Stimulated activated CD8-positive, alpha-beta memory T cell treated with anti-CD3 and anti-CD28 coated beads, Interleukin-15, amount 100 ng/mL, for 1 hour (primary cell): ENCODE data around the gene DRAXIN.

Experiments used
- DNase-seq: peaks from one replicate; pipeline ENCODE4 v3.0.0-alpha.2; 2020; ENCODE audit warnings: low read depth

The DRAXIN gene

GRCh38 chr1:11738783-11739182, 47.3 kb downstream of the DRAXIN start:
- DNase-seq: no peak

- DNase-seq: no peak
These were observed 49.0 kb downstream of the DRAXIN start for GRCh38 chr1:11740258-11741192.

- DNase-seq: no peak
These were observed 50.0 kb downstream of the DRAXIN start for GRCh38 chr1:11741482-11741881.

- DNase-seq: no peak
These were observed 50.5 kb downstream of the DRAXIN start for GRCh38 chr1:11741919-11742558.

GRCh38 chr1:11744287-11744686, 52.8 kb downstream of the DRAXIN start:
- DNase-seq: no peak

GRCh38 chr1:11746092-11746491, 54.6 kb downstream of the DRAXIN start:
- no peak for DNase-seq

GRCh38 chr1:11746795-11747487, 55.4 kb downstream of the DRAXIN start:
- DNase-seq: no peak

GRCh38 chr1:11748294-11749202, 57.0 kb downstream of the DRAXIN start:
- no peak for DNase-seq

- no peak for DNase-seq
These were observed 57.7 kb downstream of the DRAXIN start for GRCh38 chr1:11749203-11749689.

- no peak for DNase-seq
These were observed 58.5 kb downstream of the DRAXIN start for GRCh38 chr1:11749996-11750395.

- no peak for DNase-seq
These were observed 59.6 kb downstream of the DRAXIN start for GRCh38 chr1:11751087-11751486.

GRCh38 chr1:11752359-11753088, 61.0 kb downstream of the DRAXIN start:
- no peak for DNase-seq

- DNase-seq: no peak
These were observed 62.2 kb downstream of the DRAXIN start for GRCh38 chr1:11753555-11754208.

GRCh38 chr1:11757047-11757446, 65.5 kb downstream of the DRAXIN start:
- no peak for DNase-seq

- no peak for DNase-seq
These were observed 68.3 kb downstream of the DRAXIN start for GRCh38 chr1:11759791-11760190.

- DNase-seq: no peak
These were observed 69.8 kb downstream of the DRAXIN start for GRCh38 chr1:11761285-11761684.

GRCh38 chr1:11761988-11762406, 70.5 kb downstream of the DRAXIN start, which contains the start of gene C1orf167:
TSS of gene C1orf167 (plus strand) at chr1:11762193. CDS start at chr1:11764401, 2,208 bp downstream.
- no peak for DNase-seq

- no peak for DNase-seq
These were observed 72.6 kb downstream of the DRAXIN start for GRCh38 chr1:11764115-11764514.

GRCh38 chr1:11764519-11764918, 73.0 kb downstream of the DRAXIN start:
- no peak for DNase-seq
